IMR-90 (cell line): Measurements from ENCODE around the gene CLDN9.

Experiments used
- CEBPB ChIP-seq: IDR thresholded peaks from 2 replicates; pipeline ENCODE4 v1.6.1; 2012; ENCODE audit warnings: low read depth, low read length, improper control_type of control experiment
- CTCF ChIP-seq: conservative IDR thresholded peaks from 2 replicates; pipeline ENCODE4 v1.5.1; 2012; ENCODE audit warnings: mild to moderate bottlenecking, low read depth, low read length, improper control_type of control experiment
- ELK1 ChIP-seq: fragments of 150-350 bp; IDR thresholded peaks from 2 replicates; pipeline ENCODE4 v1.6.1; 2016; ENCODE audit warnings: low read depth, mild to moderate bottlenecking, low read length, moderate library complexity, borderline replicate concordance
- FOS ChIP-seq: fragments of 150-350 bp; IDR thresholded peaks from 2 replicates; pipeline ENCODE4 v1.6.1; 2016; ENCODE audit warnings: low read depth, low read length
- MAFK ChIP-seq: IDR thresholded peaks from 2 replicates; pipeline ENCODE4 v1.6.1; 2012; ENCODE audit warnings: low read depth, low read length, improper control_type of control experiment
- MAZ ChIP-seq: IDR thresholded peaks from 2 replicates; pipeline ENCODE4 v1.6.1; 2012; ENCODE audit warnings: low read depth, mild to moderate bottlenecking, low read length, improper control_type of control experiment, moderate library complexity, borderline replicate concordance
- NFE2L2 ChIP-seq: fragments of 150-350 bp; IDR thresholded peaks from 2 replicates; pipeline ENCODE4 v1.6.1; 2016; ENCODE audit warnings: low read depth, mild to moderate bottlenecking, low read length
- POLR2A ChIP-seq: IDR thresholded peaks from 2 replicates; pipeline ENCODE4 v1.6.1; 2012; ENCODE audit warnings: mild to moderate bottlenecking, low read depth, low read length
- RFX5 ChIP-seq: IDR thresholded peaks from 2 replicates; pipeline ENCODE4 v1.8.0; 2012; ENCODE audit warnings: low read depth, mild to moderate bottlenecking, low read length, moderate library complexity

DNA sequence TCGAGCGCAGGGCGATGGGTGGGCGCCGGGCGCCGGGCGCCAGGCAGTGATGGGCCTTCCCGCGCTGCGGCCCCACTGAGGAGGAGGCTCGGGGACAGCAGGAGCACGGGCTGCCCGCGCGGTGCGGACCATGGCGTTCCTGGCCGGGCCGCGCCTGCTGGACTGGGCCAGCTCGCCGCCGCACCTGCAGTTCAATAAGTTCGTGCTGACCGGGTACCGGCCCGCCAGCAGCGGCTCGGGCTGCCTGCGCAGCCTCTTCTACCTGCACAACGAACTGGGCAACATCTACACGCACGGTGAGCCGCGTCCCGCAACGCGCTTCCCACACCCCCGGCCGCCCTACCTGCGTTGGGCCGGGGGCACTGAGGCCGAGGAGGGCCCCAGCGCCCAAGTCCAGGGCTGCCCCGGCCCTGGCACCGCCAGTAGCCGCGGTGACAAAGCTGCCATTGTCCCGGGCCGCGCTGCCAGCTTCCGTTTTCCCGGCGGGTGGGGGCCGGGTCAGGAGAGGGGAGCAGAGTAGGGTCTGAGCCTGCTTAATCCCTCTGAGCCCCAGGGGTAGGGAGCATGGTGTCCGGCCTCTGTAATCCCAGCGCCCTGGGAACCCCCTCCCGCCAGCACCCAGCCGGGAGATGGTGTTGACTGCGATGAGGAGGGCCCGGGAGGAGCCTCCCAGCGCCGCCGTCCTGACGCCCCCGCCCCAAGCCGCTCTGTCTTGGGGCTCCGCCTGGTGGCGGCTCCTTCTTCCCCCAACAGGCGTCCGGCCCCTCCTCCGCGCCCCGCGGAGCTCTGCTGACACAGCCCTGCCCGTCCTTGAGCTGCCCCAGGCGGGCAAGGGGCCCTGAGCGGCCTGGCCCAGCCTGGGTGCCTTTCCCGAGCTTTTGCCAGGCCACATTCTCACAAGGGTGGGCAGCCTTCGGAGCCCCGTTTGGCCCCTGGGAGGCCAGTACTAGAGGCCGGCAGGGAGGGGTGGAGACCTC lies 42.9 kb upstream of the CLDN9 start:
- TF ChIP-seq CTCF (peak; percentile 55), POLR2A (no peak), MAZ (peak; percentile 79), ELK1 (no peak), CEBPB (no peak), MAFK (no peak), NFE2L2 (no peak), FOS (no peak), RFX5 (no peak)
